GM21526 (cell line): ENCODE measurements around the gene SMAP2.
"Not testable (repeated sequence)": the region's sequence is repeated elsewhere in the genome, so short reads cannot be mapped to it uniquely, and the experiment has no call there.

Source experiments
- ATAC-seq: cut with Tn5 transposase; IDR thresholded peaks from one replicate; pipeline ENCODE4 v1.9.1; 2021; ENCODE audit warnings: moderate library complexity; ENCODE audit not compliant: unreplicated experiment, low FRiP score

Gene SMAP2

GRCh38 chr1:40373323-40374283, at the start of gene SMAP2:
Gene SMAP2 (plus strand): TSS chr1:40373727. CDS start chr1:40374121, 394 bp downstream.
- peak; percentile 78 for ATAC-seq

DNA sequence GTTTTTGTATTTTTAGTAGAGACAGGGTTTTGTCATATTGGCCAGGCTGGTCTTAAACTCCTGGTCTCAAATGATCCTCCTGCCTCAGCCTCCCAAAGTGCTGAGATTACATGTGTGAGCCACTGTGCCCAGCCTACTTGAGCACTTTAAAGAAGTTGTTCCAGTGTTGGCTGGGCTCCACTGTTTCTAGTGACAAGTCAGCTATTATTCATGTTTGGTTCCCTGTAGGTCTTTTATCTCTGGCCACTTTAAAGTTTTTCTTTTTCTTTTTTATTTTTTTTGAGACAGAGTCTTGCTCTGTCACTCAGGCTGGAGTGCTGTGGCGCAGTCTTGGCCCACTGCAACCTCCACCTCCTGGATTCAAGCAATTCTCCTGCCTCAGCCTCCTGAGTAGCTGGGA, 42.1 kb upstream of the SMAP2 start:
- not testable (repeated sequence) for ATAC-seq

- ATAC-seq, result no peak
These were observed 40.8 kb upstream of the SMAP2 start for GRCh38 chr1:40332695-40333094.

- no peak for ATAC-seq
These were observed 36.1 kb upstream of the SMAP2 start for GRCh38 chr1:40337443-40337842.

DNA sequence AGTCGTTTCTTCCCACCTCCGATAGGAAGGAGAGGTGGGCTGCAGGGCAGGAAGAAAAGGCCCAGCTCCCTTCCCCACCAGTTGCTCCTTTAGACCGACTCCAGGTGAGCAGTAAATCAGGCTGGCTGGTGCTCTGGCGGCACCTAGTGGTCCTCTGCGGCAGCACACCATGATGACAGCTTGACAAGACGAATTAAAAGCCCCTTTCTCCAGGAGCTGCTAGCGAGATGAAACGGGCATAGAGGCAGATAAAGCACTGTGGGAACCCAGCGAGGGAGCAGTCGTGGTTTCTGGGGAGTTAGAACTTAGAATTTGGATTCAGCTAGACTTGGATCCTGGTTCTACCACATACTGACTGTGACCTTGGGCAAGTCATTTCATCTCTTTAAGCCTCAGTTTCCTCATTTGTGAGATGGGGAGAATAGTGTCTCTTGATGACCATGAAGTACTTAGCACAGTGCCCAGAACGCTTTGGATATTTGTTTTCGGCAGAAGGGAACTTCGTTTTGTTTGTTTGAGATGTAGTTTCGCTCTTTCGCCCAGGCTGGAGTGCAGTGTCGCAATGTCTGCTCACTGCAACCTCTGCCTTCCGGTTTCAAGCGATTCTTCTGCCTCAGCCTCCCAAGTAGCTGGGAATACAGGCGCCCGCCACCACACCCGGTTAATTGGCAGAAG, 34.6 kb upstream of the SMAP2 start:
- ATAC-seq, result no peak

GRCh38 chr1:40339420-40340323, 33.9 kb upstream of the SMAP2 start:
- no peak for ATAC-seq

- no peak for ATAC-seq
These were observed 31.8 kb upstream of the SMAP2 start for GRCh38 chr1:40341491-40342380.

DNA sequence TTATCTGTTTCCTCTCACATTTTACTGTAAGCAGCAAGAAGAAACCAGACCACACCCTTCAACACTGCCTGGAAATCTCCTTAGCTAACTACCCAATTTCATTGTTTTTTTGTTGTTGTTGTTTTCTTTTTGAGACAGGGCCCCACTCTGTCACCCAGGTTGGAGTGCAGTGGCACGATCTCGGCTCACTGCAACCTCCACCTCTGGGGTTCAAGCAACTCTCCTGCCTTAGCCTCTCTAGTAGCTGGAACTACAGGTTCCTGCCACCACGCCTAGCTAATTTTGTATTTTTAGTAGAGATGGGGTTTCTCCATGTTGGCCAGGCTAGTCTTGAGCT, 31.2 kb upstream of the SMAP2 start:
- ATAC-seq, result not testable (repeated sequence)

GRCh38 chr1:40344597-40344996, 28.9 kb upstream of the SMAP2 start:
- ATAC-seq, result no peak

DNA sequence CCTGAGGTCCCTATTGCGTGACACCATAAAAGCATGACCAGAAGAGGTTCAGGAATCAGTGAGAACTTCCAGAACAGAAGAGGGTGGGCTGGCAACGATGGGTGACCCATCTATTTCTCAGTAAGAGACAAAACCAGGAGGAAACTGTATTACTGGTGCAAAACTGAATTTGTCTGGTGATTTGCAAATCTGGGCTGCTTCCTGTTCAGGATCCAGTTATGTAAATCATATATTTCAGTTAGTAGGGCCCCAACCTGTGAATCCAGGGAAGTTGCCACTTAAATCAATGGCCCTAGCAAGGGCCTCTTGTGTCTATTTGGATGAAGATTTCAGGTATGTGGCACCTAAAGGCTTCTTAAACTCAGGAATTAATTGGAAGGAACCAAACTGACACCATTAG, 23.1 kb upstream of the SMAP2 start:
- ATAC-seq, result no peak

- no peak for ATAC-seq
These were observed 22.4 kb upstream of the SMAP2 start for GRCh38 chr1:40351124-40351523.

- no peak for ATAC-seq
These were observed 21.4 kb upstream of the SMAP2 start for GRCh38 chr1:40352126-40352525.

- no peak for ATAC-seq
These were observed 20.4 kb upstream of the SMAP2 start for GRCh38 chr1:40353082-40353481.

DNA sequence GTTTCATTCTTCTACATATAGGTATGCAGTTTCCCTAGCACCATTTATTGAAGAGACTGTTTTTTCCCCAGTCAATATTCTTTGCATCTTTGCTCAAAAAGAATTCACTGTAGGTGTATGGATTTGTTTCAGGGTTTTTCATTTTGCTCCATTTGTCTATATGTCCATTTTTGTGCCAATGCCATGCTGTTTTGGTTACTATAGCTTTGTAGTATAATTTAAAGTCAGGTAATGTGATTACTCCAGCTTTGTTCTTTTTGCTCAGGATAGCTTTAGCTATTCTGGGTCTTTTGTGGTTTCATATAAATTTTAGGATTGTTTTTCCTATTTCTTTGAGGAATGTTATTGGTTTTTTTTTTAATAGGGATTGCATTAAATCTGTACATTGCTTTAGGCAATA, 15.9 kb upstream of the SMAP2 start:
- no peak for ATAC-seq

GRCh38 chr1:40360631-40361030, 12.9 kb upstream of the SMAP2 start:
- no peak for ATAC-seq

DNA sequence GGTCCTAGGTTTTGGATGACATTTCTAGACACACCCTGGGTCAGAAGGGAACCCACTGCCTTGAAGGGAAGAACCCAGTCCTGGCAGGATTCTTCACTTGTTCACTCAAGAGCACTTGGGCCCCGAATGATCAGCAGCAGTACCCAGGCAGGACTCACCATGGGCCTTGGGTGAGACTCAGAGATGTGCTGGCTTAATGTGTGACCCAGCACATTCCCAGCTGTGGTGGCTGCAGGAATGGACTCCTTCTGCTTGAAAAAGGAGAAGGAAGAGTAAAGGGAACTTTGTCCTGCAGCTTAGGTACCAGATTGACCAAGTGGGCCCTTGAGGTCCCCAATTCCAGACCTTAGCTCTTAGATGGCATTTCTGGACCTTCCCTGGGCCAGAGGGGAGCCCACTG, 12.3 kb upstream of the SMAP2 start:
- no peak for ATAC-seq

DNA sequence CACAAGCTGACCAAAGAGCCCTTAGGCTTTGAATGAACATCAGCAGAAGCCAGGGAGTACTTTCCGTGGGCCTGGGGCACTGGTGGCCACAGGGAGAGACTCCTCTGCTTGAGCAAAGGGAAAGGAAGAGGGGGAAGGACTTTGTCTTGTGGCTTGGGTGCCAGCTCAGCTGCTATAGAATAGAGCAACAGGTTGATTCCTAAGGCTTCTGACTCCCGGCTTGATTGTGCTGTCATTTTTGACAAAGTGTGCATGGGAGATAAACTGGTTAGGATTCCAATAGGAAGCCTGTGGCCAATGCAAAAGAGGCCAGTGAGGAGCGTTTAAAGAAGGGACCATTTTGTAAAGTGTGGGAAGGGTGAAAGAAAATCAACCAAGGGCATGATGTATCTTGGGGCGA, 11.9 kb upstream of the SMAP2 start:
- ATAC-seq, result no peak

DNA sequence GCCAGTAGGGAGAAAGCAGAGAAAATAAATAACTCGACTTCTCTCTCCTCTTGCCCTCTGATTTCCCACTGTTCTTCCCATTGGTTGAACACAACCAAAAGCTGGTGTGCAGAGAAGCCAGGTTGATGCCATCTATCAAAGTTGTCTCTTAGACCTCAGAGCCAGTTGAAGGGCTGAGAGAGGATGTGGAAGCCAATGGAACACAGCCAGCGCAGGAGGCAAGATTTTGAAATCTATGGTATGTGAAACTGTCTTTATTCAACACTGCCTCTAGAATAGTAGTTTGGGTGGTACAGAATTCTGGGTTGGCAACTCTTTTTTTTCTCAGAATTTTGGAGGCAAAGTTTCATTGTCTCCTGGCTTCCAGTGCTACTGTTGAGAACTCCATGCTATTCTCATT, 11.3 kb upstream of the SMAP2 start:
- ATAC-seq, result no peak

GRCh38 chr1:40362699-40363098, 10.8 kb upstream of the SMAP2 start:
- ATAC-seq, result no peak

- ATAC-seq, result peak; percentile 72
These were observed 9.8 kb upstream of the SMAP2 start for GRCh38 chr1:40363721-40364120.
